Upper lobe of right lung (tissue), 1 donor: ENCODE results near the gene TMEM126A. TPM values are rescaled to one million over a fixed set of nuclear protein-coding genes. Genes with fewer than 3 reads are reported as not detected.
"Not testable (repeated sequence)": the region's sequence is repeated elsewhere in the genome, so short reads cannot be mapped to it uniquely, and the experiment has no call there.

Experiments
- ATAC-seq: fragments of 200-7000 bp; cut with Tn5 transposase; one replicate; pipeline ENCODE4 v1.9.1; 2020; ENCODE audit warnings: mild to moderate bottlenecking, moderate library complexity
- DNase-seq: peaks from one replicate; pipeline ENCODE4 v3.0.0-alpha.2; 2020
- H3K27ac ChIP-seq: fragments of 200-600 bp; one replicate; pipeline ENCODE4 v1.8.0; 2022
- H3K27me3 ChIP-seq: fragments of 200-600 bp; one replicate; pipeline ENCODE4 v1.8.0; 2022; ENCODE audit warnings: mild to moderate bottlenecking
- H3K36me3 ChIP-seq: fragments of 200-600 bp; one replicate; pipeline ENCODE4 v1.8.0; 2022
- H3K4me1 ChIP-seq: fragments of 200-600 bp; one replicate; pipeline ENCODE4 v1.8.0; 2022
- H3K4me3 ChIP-seq: fragments of 200-600 bp; one replicate; pipeline ENCODE4 v1.8.0; 2022; ENCODE audit warnings: mild to moderate bottlenecking
- H3K9me3 ChIP-seq: fragments of 200-600 bp; one replicate; pipeline ENCODE4 v1.8.0; 2022
- CTCF ChIP-seq: fragments of 200-600 bp; IDR thresholded peaks from one replicate; pipeline ENCODE4 v1.8.0; 2022; ENCODE audit warnings: antibody characterized with exemption
- intact Hi-C: fragments of 100-400 bp; cut with DNase I; formaldehyde crosslinking; loops from one replicate; pipeline ENCODE4 v1.11.0; 2022
- total RNA-seq: library from RNA; stranded (reverse); fragmentation: NEBNext Ultra II Directional; extraction: Animal tissue kit (Norgen Biotek cat#: 25700); gene quantifications from one replicate; pipeline ENCODE4 v1.2.1, GENCODE V29; 2021
- donor health status: DM: no; HTN: yes; CAD: no; lungs with severe emphysema.

TMEM126A gene
- total RNA-seq, 1 donor from 2014 or later, result 26.1 TPM

GRCh38 chr11:85663753-85664614 is 16.2 kb downstream of the TMEM126A start:
- DNase-seq (peak; percentile 92), ATAC-seq (peak; percentile 87)
- Histone ChIP-seq H3K27me3 (no peaks in the 10 kb centered on the region), H3K4me3 (peak overlapping the region; percentile 94), H3K4me1 (peaks cover 37% of the 10 kb centered on the region), H3K36me3 (peaks cover 37% of the 10 kb centered on the region), H3K9me3 (no peaks in the 10 kb centered on the region), H3K27ac (peak overlapping the region; percentile 98)
- TF ChIP-seq CTCF, result peak; percentile 60
- intact Hi-C loops, result no loop called here

GRCh38 chr11:85664615-85665481 is 17.1 kb downstream of the TMEM126A start, which contains the start of gene CREBZF:
Gene CREBZF (minus strand): TSS chr11:85665129. CDS start chr11:85664875, 254 bp downstream.
- intact Hi-C loops, result no loop called here
- Histone ChIP-seq H3K27me3 (no peaks in the 10 kb centered on the region), H3K36me3 (peaks cover 29% of the 10 kb centered on the region), H3K27ac (peak within 1 kb of the TSS; percentile 98), H3K4me1 (peaks cover 29% of the 10 kb centered on the region), H3K4me3 (peak within 1 kb of the TSS; percentile 94), H3K9me3 (no peaks in the 10 kb centered on the region)
- no peak for TF ChIP-seq CTCF
- ATAC-seq (peak; percentile 96), DNase-seq (peak; percentile 96)

- Histone ChIP-seq H3K4me3 (no peak overlapping the region), H3K27ac (no peak overlapping the region)
Observed at GRCh38 chr11:85665733-85666132, 18.0 kb downstream of the TMEM126A start.

GRCh38 chr11:85666687-85667086 is 18.9 kb downstream of the TMEM126A start:
- intact Hi-C loops, result no loop called here
- Histone ChIP-seq H3K4me1 (peaks cover 13% of the 10 kb centered on the region), H3K27me3 (no peaks in the 10 kb centered on the region), H3K4me3 (no peak overlapping the region), H3K9me3 (no peaks in the 10 kb centered on the region), H3K27ac (no peak overlapping the region), H3K36me3 (peaks cover 13% of the 10 kb centered on the region)
- ATAC-seq, result no peak
- no peak for DNase-seq
- no peak for TF ChIP-seq CTCF

More at GRCh38 chr11:85665733-85666132, 18.0 kb downstream of the TMEM126A start:
- no peaks in the 10 kb centered on the region for H3K9me3 ChIP-seq
- H3K27me3 ChIP-seq, result no peaks in the 10 kb centered on the region
- intact Hi-C loops, result no loop called here
- DNase-seq (no peak), ATAC-seq (no peak)
- peaks cover 20% of the 10 kb centered on the region for H3K36me3 ChIP-seq
- H3K4me1 ChIP-seq, result peaks cover 22% of the 10 kb centered on the region
- no peak for TF ChIP-seq CTCF

GRCh38 chr11:85668157-85668556 is 20.4 kb downstream of the TMEM126A start:
- H3K27me3 ChIP-seq, result no peaks in the 10 kb centered on the region
- TF ChIP-seq CTCF, result no peak
- no peak overlapping the region for H3K4me3 ChIP-seq
- H3K9me3 ChIP-seq, result no peaks in the 10 kb centered on the region
- H3K27ac ChIP-seq, result no peak overlapping the region
- H3K36me3 ChIP-seq, result no peaks in the 10 kb centered on the region
- no peak for DNase-seq
- ATAC-seq, result no peak
- intact Hi-C loops, result no loop called here
- no peaks in the 10 kb centered on the region for H3K4me1 ChIP-seq

GRCh38 chr11:85670949-85671663 is 23.3 kb downstream of the TMEM126A start:
- H3K27ac ChIP-seq, ATAC-seq, H3K36me3 ChIP-seq, intact Hi-C loops, H3K4me1 ChIP-seq, H3K9me3 ChIP-seq, DNase-seq, H3K27me3 ChIP-seq, H3K4me3 ChIP-seq: not testable (repeated sequence)
